ENCODE results near the gene CACNA1C.

DNA sequence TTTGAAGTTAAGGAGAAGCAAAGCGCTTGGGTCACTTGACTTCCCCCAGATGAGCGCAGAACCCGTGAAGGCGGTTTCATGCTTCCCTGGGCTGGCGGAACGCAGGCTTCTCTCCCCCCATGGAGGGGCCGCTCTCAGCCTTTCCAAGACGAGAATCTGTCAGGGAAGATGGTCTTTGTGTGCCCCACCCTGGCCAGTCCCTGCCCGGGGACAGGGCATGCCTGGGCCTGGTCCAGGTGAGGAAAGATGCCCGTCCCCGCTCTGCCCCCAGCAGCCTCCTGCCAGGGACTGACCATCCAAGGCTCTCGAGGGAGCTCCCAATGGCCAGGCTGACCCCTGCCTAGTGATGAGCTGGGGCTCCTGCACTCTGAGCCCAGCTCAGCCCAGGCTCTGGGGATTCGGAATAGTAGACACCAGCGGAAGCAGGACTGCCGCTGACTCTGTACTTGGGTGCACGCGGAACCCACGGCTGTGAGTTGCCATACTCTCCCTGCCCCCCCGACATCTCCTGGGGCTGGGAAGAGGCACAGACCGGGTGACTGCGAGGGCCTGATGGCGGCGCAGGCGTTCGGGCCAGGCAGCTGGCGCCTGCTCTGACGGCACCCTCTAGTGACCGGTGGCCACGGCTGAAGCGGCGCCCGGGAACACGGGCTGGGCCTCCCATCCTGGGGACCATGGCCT, 599.8 kb downstream of the CACNA1C start:
- TF ChIP-seq EZH2 (IDR thresholded peaks at IDR 0.05; ENCODE audit: borderline replicate concordance, insufficient read depth, low read depth, low read length, poor library complexity, severe bottlenecking) = no peak
- TF ChIP-seq CTCF (IDR thresholded peaks at IDR 0.05) = no peak

Data from B cell (primary cell).